DND-41 (cell line): ENCODE data around the gene ZMIZ1.

Experiments used
- ATAC-seq: fragments of 200-7000 bp; cut with Tn5 transposase; 3 replicates; pipeline ENCODE4 v1.9.1; 2021; ENCODE audit warnings: low read depth; ENCODE audit not compliant: insufficient read depth
- DNase-seq: peaks from one replicate; pipeline ENCODE4 v3.0.0-alpha.2; 2020
- H2AFZ ChIP-seq: 2 replicates; pipeline ENCODE4 v1.6.0; 2012; ENCODE audit warnings: low read depth, low read length
- H3K27ac ChIP-seq: 2 replicates; pipeline ENCODE4 v1.5.1; 2012; ENCODE audit warnings: low read length, inconsistent platforms
- H3K27me3 ChIP-seq: fragments of 200-600 bp; sonication (generic); 2 replicates; pipeline ENCODE4 v1.6.0; 2012; ENCODE audit warnings: low read length, mild to moderate bottlenecking, inconsistent platforms; ENCODE audit not compliant: insufficient read depth, poor library complexity
- H3K36me3 ChIP-seq: 2 replicates; pipeline ENCODE4 v1.5.1; 2012; ENCODE audit warnings: low read length, inconsistent platforms; ENCODE audit not compliant: insufficient read depth
- H3K4me1 ChIP-seq: 2 replicates; pipeline ENCODE4 v1.5.1; 2012; ENCODE audit warnings: mild to moderate bottlenecking, low read length; ENCODE audit not compliant: insufficient read depth
- H3K4me2 ChIP-seq: 2 replicates; pipeline ENCODE4 v1.6.0; 2012; ENCODE audit warnings: mild to moderate bottlenecking, moderate library complexity, low read length, inconsistent platforms; ENCODE audit not compliant: insufficient read depth
- H3K4me3 ChIP-seq, 2 experiments: fragments of 200-600 bp in 1 of 2; shearing (Covaris generic) in 1 of 2; 2 replicates each; pipeline ENCODE4 v1.5.1; 2012 to 2016; ENCODE audit warnings: inconsistent platforms in 2 of 2, low read length in 2 of 2, mild to moderate bottlenecking in 2 of 2, low read depth in 1 of 2, moderate library complexity in 1 of 2
- H3K79me2 ChIP-seq: 2 replicates; pipeline ENCODE4 v1.6.0; 2012; ENCODE audit warnings: low read length, inconsistent platforms; ENCODE audit not compliant: insufficient read depth
- H3K9ac ChIP-seq: 2 replicates; pipeline ENCODE4 v1.6.0; 2012; ENCODE audit warnings: low read depth, mild to moderate bottlenecking, inconsistent platforms, low read length, moderate library complexity
- H3K9me3 ChIP-seq: 2 replicates; pipeline ENCODE4 v1.5.1; 2012; ENCODE audit warnings: low read length, moderate library complexity, mild to moderate bottlenecking, inconsistent platforms; ENCODE audit not compliant: insufficient read depth, severe bottlenecking
- H4K20me1 ChIP-seq: 2 replicates; pipeline ENCODE4 v1.6.0; 2012; ENCODE audit warnings: low read length; ENCODE audit not compliant: insufficient read depth
- CTCF ChIP-seq: IDR thresholded peaks from 2 replicates; pipeline ENCODE4 v1.5.1; 2012; ENCODE audit warnings: borderline replicate concordance, low read length, moderate library complexity, mild to moderate bottlenecking; ENCODE audit not compliant: poor library complexity, severe bottlenecking; ENCODE audit errors: extremely low read depth
- EZH2 ChIP-seq: IDR thresholded peaks from 3 replicates; pipeline ENCODE4 v1.6.1; 2012; ENCODE audit warnings: borderline replicate concordance, low read depth, mild to moderate bottlenecking, moderate library complexity, low read length, inconsistent platforms; ENCODE audit not compliant: severe bottlenecking

Gene ZMIZ1

GRCh38 chr10:79263939-79264338 lies 195.2 kb downstream of the ZMIZ1 start:
- TF ChIP-seq CTCF (no peak), EZH2 (no peak)
- H3K79me2 ChIP-seq: no peaks in the 10 kb centered on the region
- no peak for DNase-seq
- no peak overlapping the region for H3K4me2 ChIP-seq
- H3K4me1 ChIP-seq: no peaks in the 10 kb centered on the region
- no peaks in the 10 kb centered on the region for H3K27me3 ChIP-seq
- H3K9me3 ChIP-seq: no peaks in the 10 kb centered on the region
- no peak for ATAC-seq
- H3K9ac ChIP-seq: no peak overlapping the region
- no peak overlapping the region for H3K4me3 ChIP-seq
- H3K36me3 ChIP-seq: no peaks in the 10 kb centered on the region; the same call in 1 of the 2 replicates
- H2AFZ ChIP-seq: no peak overlapping the region
- H3K27ac ChIP-seq: no peak overlapping the region
- peaks cover 50% of the 10 kb centered on the region for H4K20me1 ChIP-seq

- H3K4me3 ChIP-seq: no peak overlapping the region
- no peaks in the 10 kb centered on the region for H3K79me2 ChIP-seq
- no peaks in the 10 kb centered on the region for H3K9me3 ChIP-seq
- H2AFZ ChIP-seq: no peak overlapping the region
- H3K36me3 ChIP-seq: peaks cover 4% of the 10 kb centered on the region; the same call in 1 of the 2 replicates
- no peak overlapping the region for H3K4me2 ChIP-seq
- no peaks in the 10 kb centered on the region for H3K27me3 ChIP-seq
- no peak overlapping the region for H3K27ac ChIP-seq
- DNase-seq: no peak
- no peak for ATAC-seq
- no peaks in the 10 kb centered on the region for H3K4me1 ChIP-seq
- peaks cover 49% of the 10 kb centered on the region for H4K20me1 ChIP-seq
- TF ChIP-seq CTCF (no peak), EZH2 (no peak)
- H3K9ac ChIP-seq: no peak overlapping the region
Measured at GRCh38 chr10:79264942-79265341, 196.2 kb downstream of the ZMIZ1 start.

- Histone ChIP-seq H3K27ac (no peak overlapping the region), H3K27me3 (no peaks in the 10 kb centered on the region), H3K4me2 (no peak overlapping the region), H3K36me3 (peaks cover 6% of the 10 kb centered on the region; the same call in 1 of the 2 replicates), H3K4me1 (no peaks in the 10 kb centered on the region), H3K79me2 (no peaks in the 10 kb centered on the region), H3K4me3 (no peak overlapping the region), H4K20me1 (peaks cover 47% of the 10 kb centered on the region), H3K9ac (no peak overlapping the region), H2AFZ (no peak overlapping the region), H3K9me3 (no peaks in the 10 kb centered on the region)
- ATAC-seq (no peak), DNase-seq (no peak)
- TF ChIP-seq CTCF: no peak
- TF ChIP-seq EZH2: no peak
Measured at GRCh38 chr10:79266084-79266483, 197.3 kb downstream of the ZMIZ1 start.
